Mammary epithelial cell (primary cell): Measurements from ENCODE around the gene SMG9.

ENCODE experiments used
- EZH2 ChIP-seq: IDR thresholded peaks from 2 replicates; pipeline ENCODE4 v1.6.1; 2012; ENCODE audit warnings: low read length, inconsistent platforms, borderline replicate concordance
- TF ChIP-seq, protein P1 (sequence below), 2 donors: IDR thresholded peaks in 1 of 2; conservative IDR thresholded peaks in 1 of 2; 2 replicates each; pipeline ENCODE4 v1.5.1; 2011 to 2012; ENCODE audit warnings: inconsistent platforms in 2 of 2, low read length in 2 of 2, mild to moderate bottlenecking in 2 of 2, control low read depth in 1 of 2, low read depth in 1 of 2; ENCODE audit not compliant: insufficient read depth in 1 of 2; ENCODE audit errors: extremely low read depth in 1 of 2

DNA sequence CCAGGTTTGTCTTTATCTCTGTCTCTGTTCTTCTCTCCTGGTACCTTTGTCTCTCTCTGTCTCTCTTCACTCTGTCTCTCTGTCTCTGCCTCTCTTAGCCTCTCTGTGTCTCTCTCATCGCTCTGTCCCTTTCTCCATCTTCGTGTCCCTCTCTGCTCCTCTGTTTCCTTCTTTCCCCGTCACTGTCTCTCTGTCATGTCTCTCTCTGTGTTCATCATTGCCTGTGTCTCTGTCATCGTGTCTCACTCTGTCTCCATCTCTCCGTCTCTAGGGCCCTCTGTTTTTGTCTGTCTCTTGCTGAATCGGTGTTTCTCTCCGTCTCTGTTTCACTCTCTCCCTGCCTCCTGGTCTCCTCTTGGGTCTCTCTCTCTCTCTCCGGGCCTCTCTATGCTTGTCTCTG, 28.9 kb upstream of the SMG9 start:
- no peak for TF ChIP-seq EZH2
- TF ChIP-seq, protein P1, sequence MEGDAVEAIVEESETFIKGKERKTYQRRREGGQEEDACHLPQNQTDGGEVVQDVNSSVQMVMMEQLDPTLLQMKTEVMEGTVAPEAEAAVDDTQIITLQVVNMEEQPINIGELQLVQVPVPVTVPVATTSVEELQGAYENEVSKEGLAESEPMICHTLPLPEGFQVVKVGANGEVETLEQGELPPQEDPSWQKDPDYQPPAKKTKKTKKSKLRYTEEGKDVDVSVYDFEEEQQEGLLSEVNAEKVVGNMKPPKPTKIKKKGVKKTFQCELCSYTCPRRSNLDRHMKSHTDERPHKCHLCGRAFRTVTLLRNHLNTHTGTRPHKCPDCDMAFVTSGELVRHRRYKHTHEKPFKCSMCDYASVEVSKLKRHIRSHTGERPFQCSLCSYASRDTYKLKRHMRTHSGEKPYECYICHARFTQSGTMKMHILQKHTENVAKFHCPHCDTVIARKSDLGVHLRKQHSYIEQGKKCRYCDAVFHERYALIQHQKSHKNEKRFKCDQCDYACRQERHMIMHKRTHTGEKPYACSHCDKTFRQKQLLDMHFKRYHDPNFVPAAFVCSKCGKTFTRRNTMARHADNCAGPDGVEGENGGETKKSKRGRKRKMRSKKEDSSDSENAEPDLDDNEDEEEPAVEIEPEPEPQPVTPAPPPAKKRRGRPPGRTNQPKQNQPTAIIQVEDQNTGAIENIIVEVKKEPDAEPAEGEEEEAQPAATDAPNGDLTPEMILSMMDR (conservative IDR thresholded peaks at IDR 0.05 in 1 of 2, IDR thresholded peaks at IDR 0.05 in 1 of 2; ENCODE audit: extremely low read depth in 1 of 2, insufficient read depth in 1 of 2, low read depth in 1 of 2, low read length in 2 of 2), result no peak
